Inflammatory macrophage treated with lipopolysaccharide for 1 hour (primary cell): ENCODE data around the gene CLASP1.
"Not testable (repeated sequence)": the region's sequence is repeated elsewhere in the genome, so short reads cannot be mapped to it uniquely, and the experiment has no call there.

ENCODE experiments used
- DNase-seq, 2 donors: peaks; one replicate each; pipeline ENCODE4 v3.0.0-alpha.2; 2020 to 2022

The CLASP1 gene

DNA sequence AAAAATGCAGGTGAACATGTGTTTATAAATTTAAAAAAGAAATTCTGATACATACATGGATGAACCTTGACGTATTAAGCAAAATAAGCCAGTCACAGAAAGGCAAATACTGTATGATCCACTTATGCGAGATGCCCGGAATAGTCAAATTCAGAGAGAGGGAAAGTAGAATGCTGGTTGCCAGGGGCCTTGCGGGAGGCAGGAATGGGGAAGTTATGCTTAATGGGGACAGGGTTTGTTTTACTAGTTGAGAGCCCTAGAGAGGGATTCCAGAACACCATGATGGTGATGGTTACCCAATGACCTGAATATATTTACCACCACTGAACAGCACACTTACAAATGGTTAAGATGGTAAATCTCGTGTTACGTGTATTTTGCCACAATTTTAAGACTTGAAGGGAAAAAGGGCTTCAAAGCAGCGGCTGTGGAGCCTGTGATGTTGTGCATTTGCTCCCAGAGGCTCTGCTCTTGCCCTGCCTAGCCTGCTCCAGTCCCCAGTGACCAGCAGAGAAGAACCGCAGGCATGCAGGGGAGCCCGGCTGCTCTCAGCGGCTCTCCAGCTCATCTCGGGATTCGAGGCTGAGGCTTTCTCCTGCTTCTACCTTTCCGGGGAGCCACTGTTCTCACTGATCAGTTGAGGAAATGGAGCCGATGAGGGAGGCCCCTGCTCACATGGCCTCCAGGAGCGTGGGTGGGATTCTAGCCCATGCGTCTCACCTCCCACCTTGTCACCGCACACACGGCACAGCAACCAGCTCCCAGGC, 312.6 kb downstream of the CLASP1 start:
- DNase-seq, result no peak

DNA sequence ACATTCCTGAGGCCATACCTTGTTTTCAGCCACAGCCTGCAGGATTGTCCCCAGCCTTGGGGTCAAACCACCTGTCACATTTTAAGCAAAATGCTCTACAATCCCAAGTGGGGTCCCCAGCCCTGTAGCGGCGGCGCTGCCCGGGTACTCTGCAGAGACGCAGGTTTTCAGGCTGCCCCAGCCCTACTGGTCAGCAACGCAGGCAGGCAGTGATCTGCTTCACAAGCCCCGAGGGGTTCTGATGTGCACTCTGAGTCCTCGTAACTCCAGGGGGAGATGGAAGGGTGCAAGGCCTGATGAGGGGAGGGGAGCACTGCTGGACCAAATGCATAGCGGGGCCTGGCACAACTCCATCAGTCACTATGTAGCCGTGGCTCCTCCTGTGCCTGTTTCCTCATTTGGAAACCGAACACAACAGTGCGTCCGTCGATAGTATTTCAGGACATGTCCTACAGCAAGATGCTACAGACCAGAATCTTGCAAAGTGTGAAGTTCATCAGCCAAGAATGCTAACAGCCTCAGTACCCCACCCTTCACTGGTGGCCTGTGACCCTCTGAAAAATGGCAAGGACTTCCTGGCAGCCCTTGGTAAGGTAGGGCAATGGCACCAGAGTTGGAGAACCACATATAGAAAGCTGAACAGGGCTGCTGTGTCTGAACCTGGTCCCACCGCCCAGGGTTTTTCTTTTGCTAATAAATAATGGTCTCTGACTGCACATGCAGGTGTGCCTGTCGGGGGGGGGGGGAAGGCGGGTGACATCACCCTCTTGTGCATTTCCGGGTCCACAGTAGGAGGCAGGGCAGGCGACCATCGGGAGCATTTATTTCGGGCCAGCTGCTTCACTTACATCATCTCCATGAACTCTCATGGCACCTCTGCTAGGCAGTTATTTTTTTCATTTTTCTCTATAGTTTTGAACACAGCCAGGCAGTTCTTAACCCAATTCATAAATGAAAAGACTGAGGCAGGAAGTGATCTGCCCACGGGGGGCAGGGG, 313.7 kb downstream of the CLASP1 start:
- DNase-seq, result no peak

GRCh38 chr2:121334581-121335293, 314.5 kb downstream of the CLASP1 start:
- DNase-seq, result no peak

- no peak for DNase-seq
These were observed 315.3 kb downstream of the CLASP1 start for GRCh38 chr2:121333834-121334558.

DNA sequence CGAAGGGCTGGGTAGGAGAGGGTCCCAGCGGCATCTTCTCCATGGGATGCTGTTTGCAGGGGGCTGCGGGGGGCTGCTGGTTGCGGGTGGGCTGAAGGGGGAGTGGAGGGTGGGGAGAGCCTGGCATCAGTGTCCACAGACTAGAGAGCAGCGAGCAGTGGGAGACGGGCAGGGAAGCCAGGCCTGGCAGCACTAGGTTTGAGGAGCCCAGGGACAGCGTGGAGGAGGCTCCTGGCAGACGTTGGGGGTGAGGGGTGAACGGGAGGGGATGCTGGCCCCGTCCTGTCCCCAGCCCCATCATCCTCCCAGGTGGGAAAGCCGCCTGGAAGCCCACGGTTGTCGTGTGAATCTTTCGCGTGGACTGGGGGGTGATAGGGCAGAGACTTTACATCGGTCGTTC, 316.0 kb downstream of the CLASP1 start:
- no peak for DNase-seq

DNA sequence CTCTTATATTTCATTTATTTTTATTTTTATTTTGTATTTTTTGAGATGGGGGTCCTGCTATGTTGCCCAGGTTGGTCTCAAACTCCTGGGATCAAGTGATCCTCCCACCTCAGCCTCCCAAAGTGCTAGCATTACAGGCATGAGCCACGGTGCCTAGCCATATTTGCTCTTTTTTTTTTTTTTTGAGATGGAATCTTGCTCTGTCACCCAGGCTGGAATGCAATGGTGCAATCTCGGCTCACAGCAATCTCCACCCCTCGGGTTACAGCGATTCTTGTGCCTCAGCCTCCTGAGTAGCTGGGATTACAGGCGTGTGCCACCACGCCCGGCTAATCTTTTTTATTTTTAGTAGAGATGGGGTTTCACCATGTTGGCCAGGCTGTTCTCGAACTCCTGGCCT, 317.9 kb downstream of the CLASP1 start:
- not testable (repeated sequence) for DNase-seq

DNA sequence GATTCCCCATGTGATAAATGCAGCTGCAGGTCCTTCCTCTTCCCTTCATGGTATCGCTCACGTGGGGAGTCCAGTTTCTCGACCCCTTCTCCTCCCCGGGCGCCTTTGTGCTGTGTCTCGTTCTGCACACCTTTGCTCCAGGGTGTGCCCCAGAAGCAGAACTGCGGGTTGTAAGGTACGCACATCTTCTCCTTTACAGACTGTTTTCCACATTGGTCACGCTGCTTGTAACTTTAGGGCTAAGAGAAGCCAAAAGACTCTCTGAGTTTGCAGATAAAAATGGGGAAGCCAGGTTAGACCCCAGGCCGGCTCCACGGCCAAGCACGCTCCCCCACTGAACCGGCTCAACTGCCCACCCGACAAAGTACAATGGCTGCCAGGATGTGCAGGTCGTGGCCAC, 318.3 kb downstream of the CLASP1 start:
- no peak for DNase-seq

GRCh38 chr2:121329786-121330185, 319.5 kb downstream of the CLASP1 start:
- DNase-seq, result no peak

DNA sequence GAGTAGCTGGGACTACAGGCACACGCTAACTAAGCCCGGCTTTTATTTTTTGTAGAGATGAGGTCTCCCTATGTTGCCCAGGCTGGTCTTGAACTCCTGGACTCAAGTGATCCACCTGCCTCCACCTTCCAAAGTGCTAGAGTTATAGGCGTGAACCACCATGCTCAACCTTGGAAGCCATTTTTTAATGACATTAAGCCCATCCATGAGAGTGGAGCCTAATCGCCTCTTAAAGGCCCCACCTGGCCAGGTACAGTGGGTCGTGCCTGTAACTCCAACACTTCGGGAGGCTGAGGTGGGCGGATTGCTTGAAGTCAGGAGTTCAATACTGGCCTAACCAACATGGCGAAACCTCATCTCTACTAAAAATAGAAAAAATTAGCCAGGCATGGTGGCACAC, 322.6 kb downstream of the CLASP1 start:
- no peak for DNase-seq

- DNase-seq, result no peak
These were observed 324.7 kb downstream of the CLASP1 start for GRCh38 chr2:121324601-121325000.

GRCh38 chr2:121321476-121321875, 327.8 kb downstream of the CLASP1 start:
- no peak for DNase-seq

DNA sequence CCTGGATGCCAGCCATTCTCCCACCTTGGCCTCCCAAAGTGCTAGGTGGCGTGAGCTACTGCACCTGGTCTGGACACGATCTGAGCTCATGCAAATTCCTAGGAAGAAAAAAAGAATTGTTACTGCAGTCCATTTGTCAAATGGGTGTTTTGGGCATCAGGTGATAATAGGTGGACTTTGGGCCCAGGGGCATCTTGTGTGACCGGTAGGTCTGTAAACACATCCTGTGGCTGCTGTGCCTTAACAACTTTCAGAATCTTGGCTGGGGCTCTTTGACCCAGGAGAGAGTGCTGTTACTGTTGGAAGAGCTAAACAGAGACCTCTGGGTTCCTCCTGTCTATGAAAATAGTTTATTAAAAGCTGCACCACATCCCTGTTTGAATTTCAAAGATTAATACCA, 329.3 kb downstream of the CLASP1 start:
- no peak for DNase-seq

- DNase-seq, result no peak
These were observed 332.3 kb downstream of the CLASP1 start for GRCh38 chr2:121316986-121317385.

GRCh38 chr2:121313701-121314100, 335.6 kb downstream of the CLASP1 start:
- not testable (repeated sequence) for DNase-seq

DNA sequence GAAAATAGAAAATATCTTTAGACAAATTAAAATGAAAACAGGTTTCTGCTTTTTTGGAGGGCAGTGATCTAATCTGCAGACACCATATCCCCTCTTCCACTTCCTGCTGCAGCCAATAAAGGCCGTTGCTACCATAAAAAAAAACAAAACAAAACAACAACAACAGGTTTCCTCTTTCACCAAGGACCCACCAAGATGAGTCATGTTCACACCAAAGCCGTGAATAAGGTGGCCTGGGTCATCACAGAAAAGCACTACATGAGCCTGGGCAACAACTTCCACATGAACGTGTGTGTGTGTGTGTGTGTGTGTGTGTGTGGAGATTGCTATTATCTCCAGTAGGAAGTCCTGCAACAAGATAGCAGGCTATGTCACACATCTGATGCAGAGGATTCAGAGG, 339.5 kb downstream of the CLASP1 start:
- peak; percentile 17 to 65 for DNase-seq

GRCh38 chr2:121309323-121309722, 339.9 kb downstream of the CLASP1 start:
- no peak for DNase-seq

- DNase-seq, result no peak
These were observed 342.2 kb downstream of the CLASP1 start for GRCh38 chr2:121307048-121307447.

DNA sequence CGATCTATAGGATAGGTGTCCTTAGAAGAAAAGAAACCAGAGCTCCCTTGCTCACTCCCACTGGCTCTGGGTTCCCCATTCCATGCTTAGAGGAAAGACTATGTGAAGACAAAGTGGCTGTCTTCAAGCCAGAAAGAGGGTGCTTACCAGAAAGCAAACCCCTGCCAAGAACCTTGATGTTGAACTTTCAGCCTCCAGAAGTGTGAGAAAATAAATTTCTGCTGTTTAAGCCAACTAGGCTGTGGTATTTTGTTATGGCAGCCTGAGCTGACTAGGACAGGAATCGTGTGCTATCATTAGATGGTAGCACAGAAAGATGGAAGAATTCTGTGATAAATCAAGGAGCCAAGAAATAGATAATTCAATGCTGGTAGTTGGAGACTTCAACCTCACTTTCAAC, 344.3 kb downstream of the CLASP1 start:
- no peak for DNase-seq

- no peak for DNase-seq
These were observed 345.6 kb downstream of the CLASP1 start for GRCh38 chr2:121303531-121304263.

DNA sequence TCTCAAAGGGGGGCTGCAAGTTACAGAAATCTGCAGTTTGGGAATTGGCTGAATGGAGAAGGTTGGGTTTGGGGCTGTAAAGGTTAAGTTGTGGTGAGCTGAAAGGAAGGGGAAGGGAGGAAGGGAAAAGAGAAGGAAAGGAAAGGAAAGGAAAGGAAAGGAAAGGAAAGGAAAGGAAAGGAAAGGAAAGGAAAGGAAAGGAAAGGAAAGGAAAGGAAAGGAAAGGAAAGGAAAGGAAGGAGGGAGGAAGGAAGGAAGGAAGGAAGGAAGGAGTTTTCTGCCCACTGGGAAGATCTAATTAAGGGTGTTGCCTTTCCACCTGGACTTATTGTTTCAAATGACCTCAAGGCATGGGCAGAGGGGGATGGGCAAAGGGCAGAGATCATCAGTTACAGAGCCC, 348.1 kb downstream of the CLASP1 start:
- not testable (repeated sequence) for DNase-seq

DNA sequence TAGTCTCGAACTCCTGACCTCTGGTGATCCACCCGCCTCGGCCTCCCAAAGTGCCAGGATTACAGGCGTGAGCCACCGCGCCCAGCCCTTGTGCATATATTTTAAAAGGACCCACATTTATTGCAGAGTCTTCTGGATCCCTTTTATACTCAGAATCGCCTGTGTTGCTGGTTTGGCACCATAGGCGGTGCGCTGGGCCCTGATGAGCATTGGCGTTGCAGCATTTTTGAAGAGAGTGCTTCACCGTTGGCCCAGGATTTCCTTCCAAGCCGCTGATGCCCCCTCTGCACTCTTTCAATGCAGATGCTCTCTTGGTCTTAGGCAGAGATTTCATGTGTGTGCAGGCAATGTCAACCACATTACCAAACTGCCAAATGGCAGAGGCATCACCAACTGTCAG, 350.8 kb downstream of the CLASP1 start:
- no peak for DNase-seq

- not testable (repeated sequence) for DNase-seq
These were observed 351.4 kb downstream of the CLASP1 start for GRCh38 chr2:121297866-121298265.
